HepG2 (cell line): ENCODE data around the gene CYB5B.

Experiments
- CERS6 ChIP-seq: sonication (generic); formaldehyde crosslinking; IDR thresholded peaks from 2 replicates; pipeline ENCODE4 v1.5.0; 2020; ENCODE audit warnings: missing genetic modification reagents
- CREB1 ChIP-seq, 2 experiments: fragments of 450-650 bp in 1 of 2; IDR thresholded peaks; 2 replicates each; pipeline ENCODE4 v1.6.1; 2016 to 2017; ENCODE audit warnings: control low read depth in 1 of 2, mild to moderate bottlenecking in 1 of 2, missing compliant biosample characterization in 1 of 2, missing genetic modification characterization in 1 of 2
- CREM ChIP-seq, 2 experiments: sonication (generic) in 1 of 2; formaldehyde crosslinking in 1 of 2; IDR thresholded peaks; 2 replicates each; pipeline versions ENCODE4 v1.4.0 to v1.6.1; 2016 to 2020; ENCODE audit warnings: antibody characterized with exemption in 1 of 2, mild to moderate bottlenecking in 1 of 2, missing genetic modification reagents in 1 of 2
- CTCF ChIP-seq: sonication (generic); formaldehyde crosslinking; IDR thresholded peaks from 2 replicates; pipeline ENCODE4 v1.5.0; 2020; ENCODE audit warnings: mild to moderate bottlenecking, missing genetic modification reagents, moderate library complexity
- EZH2 ChIP-seq: conservative IDR thresholded peaks from 2 replicates; pipeline ENCODE4 v1.6.1; 2012; ENCODE audit warnings: mild to moderate bottlenecking, low read depth, low read length, moderate library complexity
- JUND ChIP-seq: sonication (generic); formaldehyde crosslinking; IDR thresholded peaks from 2 replicates; pipeline ENCODE4 v1.8.0; 2022; ENCODE audit warnings: mild to moderate bottlenecking, missing genetic modification reagents
- TAF1 ChIP-seq: sonication (generic); formaldehyde crosslinking; IDR thresholded peaks from 2 replicates; pipeline ENCODE4 v1.4.0; 2020; ENCODE audit warnings: missing genetic modification reagents
- ZKSCAN8 ChIP-seq: IDR thresholded peaks from 2 replicates; pipeline ENCODE4 v1.6.1; 2016; ENCODE audit warnings: borderline replicate concordance, missing genetic modification reagents, missing compliant biosample characterization
- ZNF747 ChIP-seq: sonication (generic); formaldehyde crosslinking; IDR thresholded peaks from 2 replicates; pipeline ENCODE4 v1.8.1; 2023; ENCODE audit warnings: missing genetic modification reagents, mild to moderate bottlenecking, borderline replicate concordance
- ZNF766 ChIP-seq: sonication (generic); formaldehyde crosslinking; IDR thresholded peaks from 2 replicates; pipeline ENCODE4 v1.5.0; 2020; ENCODE audit warnings: missing genetic modification reagents, borderline replicate concordance

GRCh38 chr16:69482410-69482991, 58.1 kb downstream of the CYB5B start:
- TF ChIP-seq CERS6 (CRISPR knock-in tag) = no peak
- TF ChIP-seq EZH2 = no peak
- no peak for TF ChIP-seq TAF1 (CRISPR knock-in tag)
- no peak for TF ChIP-seq JUND (CRISPR knock-in tag)
- no peak for TF ChIP-seq CTCF (CRISPR knock-in tag)
- no peak for TF ChIP-seq CREB1 (IDR thresholded peaks at IDR 0.05)
- TF ChIP-seq CREB1 (CRISPR knock-in tag; IDR thresholded peaks at IDR 0.05) = no peak
- TF ChIP-seq CREM (IDR thresholded peaks at IDR 0.05) = no peak
- no peak for TF ChIP-seq CREM (CRISPR knock-in tag; IDR thresholded peaks at IDR 0.05)
- no peak for TF ChIP-seq ZNF747 (CRISPR knock-in tag)
- TF ChIP-seq ZKSCAN8 = no peak
- TF ChIP-seq ZNF766 (CRISPR knock-in tag) = no peak
